ENCODE data around the gene EPHA5.

GRCh38 chr4:65358914-65359313 is 311.4 kb downstream of the EPHA5 start:
- TF ChIP-seq, protein P1, sequence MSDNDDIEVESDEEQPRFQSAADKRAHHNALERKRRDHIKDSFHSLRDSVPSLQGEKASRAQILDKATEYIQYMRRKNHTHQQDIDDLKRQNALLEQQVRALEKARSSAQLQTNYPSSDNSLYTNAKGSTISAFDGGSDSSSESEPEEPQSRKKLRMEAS (CRISPR knock-in tag; IDR thresholded peaks at IDR 0.05): no peak
- TF ChIP-seq CTCF (IDR thresholded peaks at IDR 0.05) (no peak), ZNF396 (CRISPR knock-in tag; IDR thresholded peaks at IDR 0.05; ENCODE audit: borderline replicate concordance) (no peak), STAT6 (CRISPR knock-in tag; conservative IDR thresholded peaks at IDR 0.05; ENCODE audit: low read depth) (no peak), ZNF263 (CRISPR knock-in tag; IDR thresholded peaks at IDR 0.05; ENCODE audit: low read depth) (no peak)

All from WTC11 (cell line).